Adrenal gland (tissue), 12 donors: ENCODE results near the gene KRTAP19-5. TPM values are rescaled to one million over a fixed set of nuclear protein-coding genes. Genes with fewer than 3 reads are reported as not detected.

Source experiments
- DNase-seq, 7 donors: peaks; one replicate each; pipeline ENCODE4 v3.0.0-alpha.2; 2019 to 2020
- H3K27ac ChIP-seq, 5 donors: fragments of 200-600 bp; sonication (generic) in 4 of 5; 1 replicate in 3 of 5; 2 replicates in 2 of 5; pipeline versions ENCODE4 v1.5.1 to v1.8.0; 2016 to 2020; ENCODE audit warnings: mild to moderate bottlenecking in 1 of 5
- H3K27me3 ChIP-seq: fragments of 200-600 bp; 2 replicates; pipeline ENCODE4 v1.8.0; 2021
- H3K36me3 ChIP-seq, 2 donors: fragments of 200-600 bp; replicated peaks in 1 of 2; 1 replicate in 1 of 2; 2 replicates in 1 of 2; pipeline versions ENCODE4 v1.5.1 to v1.8.0; 2018 to 2022
- H3K4me1 ChIP-seq, 2 donors: fragments of 200-600 bp; replicated peaks in 1 of 2; 1 replicate in 1 of 2; 2 replicates in 1 of 2; pipeline versions ENCODE4 v1.5.1 to v1.8.0; 2018 to 2021
- H3K4me3 ChIP-seq, 4 donors: fragments of 200-600 bp; sonication (generic) in 3 of 4; one replicate each; pipeline ENCODE4 v1.5.1; 2016 to 2018
- H3K9me3 ChIP-seq, 3 donors: fragments of 200-600 bp; sonication (generic) in 1 of 3; replicated peaks in 1 of 3; 1 replicate in 2 of 3; 2 replicates in 1 of 3; pipeline versions ENCODE4 v1.5.1 to v1.8.0; 2016 to 2021
- CTCF ChIP-seq, 6 experiments: fragments of 450-650 bp in 4 of 6; fragments of 200-600 bp in 2 of 6; sonication (generic) in 1 of 6; IDR thresholded peaks; 1 replicate in 5 of 6; 2 replicates in 1 of 6; pipeline versions ENCODE4 v1.5.1 to v1.8.0; 2016 to 2021; ENCODE audit warnings: antibody characterized with exemption in 6 of 6, mild to moderate bottlenecking in 2 of 6, moderate library complexity in 1 of 6
- POLR2A ChIP-seq, 2 donors: fragments of 450-650 bp; IDR thresholded peaks; one replicate each; pipeline ENCODE4 v1.6.1; 2017; ENCODE audit warnings: antibody characterized with exemption in 2 of 2, mild to moderate bottlenecking in 2 of 2, moderate library complexity in 1 of 2
- WGBS, 4 donors: extraction: QIAGEN DNeasy Blood & Tissue Kit in 2 of 4; methylation state at CpG; one replicate each; pipeline versions ENCODE4 v1.1.5 to v1.1.7; 2013 to 2017; 5-methylcytosine and 5-hydroxymethylcytosine counted together
- intact Hi-C, 2 donors: fragments of 100-400 bp; cut with DNase I; formaldehyde crosslinking; loops; one replicate each; pipeline versions ENCODE4 v1.14.1 to v1.15.0; 2022 to 2023
- polyA plus RNA-seq, 3 donors: library from polyadenylated mRNA; stranded (reverse); fragments of 200-250 nt in 2 of 3; fragments of 350-450 nt in 1 of 3; fragmentation: Illumina TruSeq in 1 of 3; extraction: RNeasy Lipid Tissue Mini Kit (QIAGEN cat#74804) in 1 of 3; gene quantifications; one replicate each; pipeline ENCODE4 v1.2.3, GENCODE V29; 2013 to 2014
- total RNA-seq, 9 donors: library from RNA; depleted of rRNA in 4 of 9; stranded (reverse); fragments of >200 nt in 4 of 9; fragments of 120-200 nt in 1 of 9; fragmentation: NEBNext Ultra II Directional in 1 of 9; extraction: Animal tissue kit (Norgen Biotek cat#: 25700) in 1 of 9; gene quantifications; one replicate each; pipeline versions ENCODE4 v1.1.0 to v1.2.4, GENCODE V29; 2013 to 2023
- donor health status: healthy with polysubstance abuse.
- donor health status: Bipolar disorder and iron deficiency.
- donor health status: DM: yes; HTN: yes; CAD: no.
- donor health status: DM: no; HTN: no; CAD: no.
- donor health status: DM: no; HTN: no; CAD: no.
- donor health status: DM: yes; HTN: yes; CAD: no.

Gene KRTAP19-5
- total and polyA plus RNA-seq, 12 donors, result not detected

- H3K4me1 ChIP-seq, result no peaks in the 10 kb centered on the region
- WGBS, 4 donors, result 71 to 78% (median 72%) methylated on average over 2 of the region's 2 CpGs
- H3K4me3 ChIP-seq, result no peak overlapping the region
- intact Hi-C loops, result no loop called here
- DNase-seq, result no peak
- H3K27me3 ChIP-seq, result no peaks in the 10 kb centered on the region
- H3K27ac ChIP-seq, result no peak overlapping the region
- no peaks in the 10 kb centered on the region for H3K36me3 ChIP-seq
- TF ChIP-seq CTCF (IDR thresholded peaks at IDR 0.05) (no peak), POLR2A (IDR thresholded peaks at IDR 0.05) (no peak)
- H3K9me3 ChIP-seq, result no peaks in the 10 kb centered on the region
Observed at GRCh38 chr21:30482130-30482529, 19.8 kb downstream of the KRTAP19-5 start.

GRCh38 chr21:30480145-30480544 is 21.8 kb downstream of the KRTAP19-5 start, which contains the start of gene KRTAP19-1:
Gene KRTAP19-1 (minus strand): TSS chr21:30480367. CDS start chr21:30480317, 50 bp downstream.
- 78 to 85% (median 83%) methylated on average over 4 to 7 of the region's 7 CpGs for WGBS, 4 donors
- Histone ChIP-seq H3K36me3 (no peaks in the 10 kb centered on the region), H3K27ac (no peak within 1 kb of the TSS), H3K27me3 (no peaks in the 10 kb centered on the region), H3K4me3 (no peak within 1 kb of the TSS), H3K4me1 (no peaks in the 10 kb centered on the region), H3K9me3 (no peaks in the 10 kb centered on the region)
- TF ChIP-seq CTCF (IDR thresholded peaks at IDR 0.05), result no peak
- no peak for DNase-seq
- intact Hi-C loops, result no loop called here

GRCh38 chr21:30479259-30479658 is 22.7 kb downstream of the KRTAP19-5 start:
- no peak overlapping the region for H3K27ac ChIP-seq
- WGBS, 4 donors, result 59 to 69% (median 66%) methylated on average over 4 of the region's 4 CpGs
- no peaks in the 10 kb centered on the region for H3K4me1 ChIP-seq
- no peak for DNase-seq
- TF ChIP-seq CTCF (IDR thresholded peaks at IDR 0.05) (no peak), POLR2A (IDR thresholded peaks at IDR 0.05) (no peak)
- intact Hi-C loops, result no loop called here
- no peak overlapping the region for H3K4me3 ChIP-seq
- no peaks in the 10 kb centered on the region for H3K36me3 ChIP-seq
- no peaks in the 10 kb centered on the region for H3K9me3 ChIP-seq
- no peaks in the 10 kb centered on the region for H3K27me3 ChIP-seq

- no peak for DNase-seq
- WGBS, 4 donors, result 25 to 40% (median 27%) methylated on average over 3 of the region's 3 CpGs
- Histone ChIP-seq H3K4me3 (no peak overlapping the region), H3K27me3 (no peaks in the 10 kb centered on the region), H3K4me1 (no peaks in the 10 kb centered on the region), H3K27ac (no peak overlapping the region), H3K36me3 (no peaks in the 10 kb centered on the region), H3K9me3 (no peaks in the 10 kb centered on the region)
- intact Hi-C loops, result no loop called here
- TF ChIP-seq POLR2A (IDR thresholded peaks at IDR 0.05) (no peak), CTCF (IDR thresholded peaks at IDR 0.05) (no peak)
Observed at GRCh38 chr21:30478004-30478403, 23.9 kb downstream of the KRTAP19-5 start.
